Adrenal gland (tissue), 12 donors: ENCODE results near the gene SPATA16. TPM values are rescaled to one million over a fixed set of nuclear protein-coding genes. Genes with fewer than 3 reads are reported as not detected.

Experiments
- DNase-seq, 7 donors: peaks; one replicate each; pipeline ENCODE4 v3.0.0-alpha.2; 2019 to 2020
- H3K27ac ChIP-seq, 5 donors: fragments of 200-600 bp; sonication (generic) in 4 of 5; 1 replicate in 3 of 5; 2 replicates in 2 of 5; pipeline versions ENCODE4 v1.5.1 to v1.8.0; 2016 to 2020; ENCODE audit warnings: mild to moderate bottlenecking in 1 of 5
- H3K27me3 ChIP-seq: fragments of 200-600 bp; 2 replicates; pipeline ENCODE4 v1.8.0; 2021
- H3K36me3 ChIP-seq, 2 donors: fragments of 200-600 bp; replicated peaks in 1 of 2; 1 replicate in 1 of 2; 2 replicates in 1 of 2; pipeline versions ENCODE4 v1.5.1 to v1.8.0; 2018 to 2022
- H3K4me1 ChIP-seq, 2 donors: fragments of 200-600 bp; replicated peaks in 1 of 2; 1 replicate in 1 of 2; 2 replicates in 1 of 2; pipeline versions ENCODE4 v1.5.1 to v1.8.0; 2018 to 2021
- H3K4me3 ChIP-seq, 4 donors: fragments of 200-600 bp; sonication (generic) in 3 of 4; one replicate each; pipeline ENCODE4 v1.5.1; 2016 to 2018
- H3K9me3 ChIP-seq, 3 donors: fragments of 200-600 bp; sonication (generic) in 1 of 3; replicated peaks in 1 of 3; 1 replicate in 2 of 3; 2 replicates in 1 of 3; pipeline versions ENCODE4 v1.5.1 to v1.8.0; 2016 to 2021
- POLR2A ChIP-seq, 2 donors: fragments of 450-650 bp; IDR thresholded peaks; one replicate each; pipeline ENCODE4 v1.6.1; 2017; ENCODE audit warnings: antibody characterized with exemption in 2 of 2, mild to moderate bottlenecking in 2 of 2, moderate library complexity in 1 of 2
- WGBS, 4 donors: extraction: QIAGEN DNeasy Blood & Tissue Kit in 2 of 4; methylation state at CpG; one replicate each; pipeline versions ENCODE4 v1.1.5 to v1.1.7; 2013 to 2017; 5-methylcytosine and 5-hydroxymethylcytosine counted together
- intact Hi-C, 2 donors: fragments of 100-400 bp; cut with DNase I; formaldehyde crosslinking; loops; one replicate each; pipeline versions ENCODE4 v1.14.1 to v1.15.0; 2022 to 2023
- polyA plus RNA-seq, 3 donors: library from polyadenylated mRNA; stranded (reverse); fragments of 200-250 nt in 2 of 3; fragments of 350-450 nt in 1 of 3; fragmentation: Illumina TruSeq in 1 of 3; extraction: RNeasy Lipid Tissue Mini Kit (QIAGEN cat#74804) in 1 of 3; gene quantifications; one replicate each; pipeline ENCODE4 v1.2.3, GENCODE V29; 2013 to 2014
- total RNA-seq, 9 donors: library from RNA; depleted of rRNA in 4 of 9; stranded (reverse); fragments of >200 nt in 4 of 9; fragments of 120-200 nt in 1 of 9; fragmentation: NEBNext Ultra II Directional in 1 of 9; extraction: Animal tissue kit (Norgen Biotek cat#: 25700) in 1 of 9; gene quantifications; one replicate each; pipeline versions ENCODE4 v1.1.0 to v1.2.4, GENCODE V29; 2013 to 2023
- TF ChIP-seq, protein P1 (sequence below), 6 experiments: fragments of 450-650 bp in 4 of 6; fragments of 200-600 bp in 2 of 6; sonication (generic) in 1 of 6; IDR thresholded peaks; 1 replicate in 5 of 6; 2 replicates in 1 of 6; pipeline versions ENCODE4 v1.5.1 to v1.8.0; 2016 to 2021; ENCODE audit warnings: antibody characterized with exemption in 6 of 6, mild to moderate bottlenecking in 2 of 6, moderate library complexity in 1 of 6
- donor health status: healthy with polysubstance abuse.
- donor health status: Bipolar disorder and iron deficiency.
- donor health status: DM: yes; HTN: yes; CAD: no.
- donor health status: DM: no; HTN: no; CAD: no.
- donor health status: DM: no; HTN: no; CAD: no.
- donor health status: DM: yes; HTN: yes; CAD: no.

Gene SPATA16
- total and polyA plus RNA-seq, 12 donors = not detected

DNA sequence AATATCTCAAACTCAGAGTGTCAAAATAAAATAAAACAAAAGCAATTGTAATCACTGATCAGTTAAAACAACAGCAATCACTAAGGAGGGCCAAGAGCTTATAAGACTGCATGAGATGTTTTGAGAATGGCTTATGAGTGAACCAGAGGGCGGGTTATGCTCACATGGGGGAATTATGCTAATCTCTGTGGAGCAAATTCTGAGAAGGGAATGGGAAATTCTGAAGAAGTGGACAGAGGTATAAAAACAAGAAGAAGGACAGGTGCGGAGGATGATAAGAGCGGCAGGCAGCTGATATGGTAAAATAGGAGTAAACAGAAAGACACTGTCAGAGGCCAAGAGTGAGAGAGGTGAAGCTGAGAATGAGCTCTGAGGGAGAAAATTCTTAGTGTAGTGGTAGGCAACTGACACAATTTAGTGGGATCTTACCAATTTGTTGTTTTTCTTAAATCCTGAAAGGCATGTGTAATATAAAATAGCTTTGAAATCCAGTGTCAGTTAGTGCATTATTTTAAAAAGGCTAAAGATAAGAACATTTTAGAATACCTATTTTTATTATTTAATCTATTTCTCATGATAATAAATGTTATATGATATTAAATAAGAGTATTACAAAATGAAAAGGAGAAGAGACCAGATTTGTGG lies 133.8 kb downstream of the SPATA16 start:
- TF ChIP-seq, protein P1, sequence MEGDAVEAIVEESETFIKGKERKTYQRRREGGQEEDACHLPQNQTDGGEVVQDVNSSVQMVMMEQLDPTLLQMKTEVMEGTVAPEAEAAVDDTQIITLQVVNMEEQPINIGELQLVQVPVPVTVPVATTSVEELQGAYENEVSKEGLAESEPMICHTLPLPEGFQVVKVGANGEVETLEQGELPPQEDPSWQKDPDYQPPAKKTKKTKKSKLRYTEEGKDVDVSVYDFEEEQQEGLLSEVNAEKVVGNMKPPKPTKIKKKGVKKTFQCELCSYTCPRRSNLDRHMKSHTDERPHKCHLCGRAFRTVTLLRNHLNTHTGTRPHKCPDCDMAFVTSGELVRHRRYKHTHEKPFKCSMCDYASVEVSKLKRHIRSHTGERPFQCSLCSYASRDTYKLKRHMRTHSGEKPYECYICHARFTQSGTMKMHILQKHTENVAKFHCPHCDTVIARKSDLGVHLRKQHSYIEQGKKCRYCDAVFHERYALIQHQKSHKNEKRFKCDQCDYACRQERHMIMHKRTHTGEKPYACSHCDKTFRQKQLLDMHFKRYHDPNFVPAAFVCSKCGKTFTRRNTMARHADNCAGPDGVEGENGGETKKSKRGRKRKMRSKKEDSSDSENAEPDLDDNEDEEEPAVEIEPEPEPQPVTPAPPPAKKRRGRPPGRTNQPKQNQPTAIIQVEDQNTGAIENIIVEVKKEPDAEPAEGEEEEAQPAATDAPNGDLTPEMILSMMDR (IDR thresholded peaks at IDR 0.05) = no peak
- TF ChIP-seq POLR2A (IDR thresholded peaks at IDR 0.05) = no peak
- no peak for DNase-seq
- Histone ChIP-seq H3K36me3 (no peaks in the 10 kb centered on the region), H3K27me3 (no peaks in the 10 kb centered on the region), H3K4me1 (no peaks in the 10 kb centered on the region), H3K9me3 (no peaks in the 10 kb centered on the region), H3K27ac (no peak overlapping the region), H3K4me3 (no peak overlapping the region)
- intact Hi-C loops = no loop called here
- 68 to 86% (median 82%) methylated on average over 3 of the region's 3 CpGs for WGBS, 4 donors

GRCh38 chr3:173006006-173006405 lies 135.0 kb downstream of the SPATA16 start:
- Histone ChIP-seq H3K36me3 (no peaks in the 10 kb centered on the region), H3K27ac (no peak overlapping the region), H3K4me1 (no peaks in the 10 kb centered on the region), H3K27me3 (no peaks in the 10 kb centered on the region), H3K4me3 (no peak overlapping the region), H3K9me3 (no peaks in the 10 kb centered on the region)
- TF ChIP-seq, protein P1 (IDR thresholded peaks at IDR 0.05) = no peak
- TF ChIP-seq POLR2A (IDR thresholded peaks at IDR 0.05) = no peak
- intact Hi-C loops = no loop called here
- no peak for DNase-seq

DNA sequence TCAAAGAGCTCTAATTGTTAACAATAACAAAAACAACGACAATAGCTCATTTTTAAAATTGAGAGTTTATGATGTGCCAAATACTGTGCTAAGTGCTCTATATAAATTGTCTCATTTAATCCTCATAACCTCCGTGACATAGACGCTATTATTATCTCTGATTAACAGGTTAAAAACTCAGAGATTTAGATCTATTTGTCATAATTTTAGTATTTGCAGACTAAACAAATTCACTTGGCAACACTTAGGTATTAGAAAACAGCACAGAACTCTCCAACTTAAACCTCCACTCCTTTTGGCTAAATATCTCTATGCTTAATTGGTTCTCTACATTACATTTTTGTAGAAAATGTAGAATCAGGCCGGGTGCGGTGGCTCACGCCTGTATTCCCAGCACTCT lies 136.4 kb downstream of the SPATA16 start:
- no peaks in the 10 kb centered on the region for H3K4me1 ChIP-seq
- no peak overlapping the region for H3K27ac ChIP-seq
- no peaks in the 10 kb centered on the region for H3K27me3 ChIP-seq
- intact Hi-C loops = no loop called here
- no peaks in the 10 kb centered on the region for H3K9me3 ChIP-seq
- no peak overlapping the region for H3K4me3 ChIP-seq
- WGBS, 4 donors = 77 to 84% (median 81%) methylated on average over 6 of the region's 6 CpGs
- TF ChIP-seq, protein P1 (IDR thresholded peaks at IDR 0.05) = no peak
- no peak for TF ChIP-seq POLR2A (IDR thresholded peaks at IDR 0.05)
- DNase-seq = no peak
- no peaks in the 10 kb centered on the region for H3K36me3 ChIP-seq

DNA sequence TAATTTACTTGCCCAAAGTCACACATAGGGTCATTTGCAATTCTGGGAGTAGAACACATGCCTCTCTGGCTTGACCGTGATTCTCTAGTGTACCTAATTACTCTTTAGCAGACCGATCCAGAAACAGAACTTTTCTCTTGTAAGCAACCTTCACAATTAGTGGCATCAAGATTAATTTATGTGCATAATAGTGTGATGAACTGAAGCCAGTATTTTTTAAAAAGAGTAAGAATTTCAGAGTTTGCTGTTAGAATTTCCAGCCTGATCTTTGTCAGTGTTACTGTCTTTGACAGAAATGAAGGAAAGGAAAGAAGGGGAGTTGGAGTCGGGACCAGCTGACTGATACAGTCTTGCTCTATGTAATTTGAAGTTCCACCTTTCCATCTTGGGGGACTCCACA lies 137.1 kb downstream of the SPATA16 start:
- Histone ChIP-seq H3K36me3 (no peaks in the 10 kb centered on the region), H3K4me1 (no peaks in the 10 kb centered on the region), H3K27me3 (no peaks in the 10 kb centered on the region), H3K9me3 (no peaks in the 10 kb centered on the region), H3K4me3 (no peak overlapping the region), H3K27ac (no peak overlapping the region)
- TF ChIP-seq POLR2A (IDR thresholded peaks at IDR 0.05) = no peak
- TF ChIP-seq, protein P1 (IDR thresholded peaks at IDR 0.05) = no peak
- WGBS, 4 donors = 77 to 84% (median 81%) methylated on average over 3 of the region's 3 CpGs
- intact Hi-C loops = no loop called here
- no peak for DNase-seq
